GM18909 (cell line): ENCODE measurements around the gene MADCAM1.

Source experiments
- ATAC-seq: cut with Tn5 transposase; IDR thresholded peaks from one replicate; pipeline ENCODE4 v1.9.1; 2021; ENCODE audit warnings: mild to moderate bottlenecking; ENCODE audit not compliant: unreplicated experiment, poor library complexity

MADCAM1 gene

DNA sequence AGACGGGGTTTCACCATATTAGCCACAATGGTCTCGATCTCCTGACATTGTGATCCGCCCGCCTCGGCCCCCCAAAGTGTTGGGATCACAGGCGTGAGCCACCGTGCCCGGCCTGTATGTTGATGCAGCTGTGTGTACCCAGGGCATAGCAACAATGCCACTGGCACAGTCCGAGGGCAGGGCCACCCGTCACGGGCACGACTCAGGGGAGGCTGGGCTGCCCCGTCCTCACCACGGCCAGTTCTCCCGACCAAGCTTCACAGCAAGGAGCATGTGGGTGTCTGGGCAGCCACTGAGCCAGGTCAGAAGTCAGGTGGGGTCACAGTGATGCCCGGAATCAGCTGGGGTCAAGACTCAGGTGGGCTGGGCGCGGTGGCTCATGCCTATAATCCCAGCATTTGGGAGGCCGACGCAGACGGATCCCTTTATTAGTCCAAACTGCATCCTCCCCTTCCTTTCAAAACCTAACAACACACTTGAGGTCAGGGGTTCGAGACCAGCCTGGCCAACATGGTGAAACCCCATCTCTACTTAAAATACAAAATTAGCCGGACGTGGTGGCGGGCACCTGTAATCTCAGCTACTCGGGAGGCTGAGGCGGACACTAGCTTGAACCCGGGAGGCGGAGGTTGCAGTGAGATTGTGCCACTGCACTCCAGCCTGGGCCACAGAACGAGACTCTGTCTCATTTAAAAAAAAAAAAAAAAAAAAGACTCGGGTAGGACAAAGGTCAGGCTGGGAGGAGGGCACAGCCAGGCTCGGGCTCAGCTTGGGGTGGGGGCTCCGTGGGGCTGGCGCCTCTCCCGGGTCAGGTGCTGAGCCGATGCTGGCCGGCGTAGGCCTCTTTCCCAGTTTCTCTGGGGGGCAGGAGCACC is 34.1 kb downstream of the MADCAM1 start:
- ATAC-seq, result no peak

DNA sequence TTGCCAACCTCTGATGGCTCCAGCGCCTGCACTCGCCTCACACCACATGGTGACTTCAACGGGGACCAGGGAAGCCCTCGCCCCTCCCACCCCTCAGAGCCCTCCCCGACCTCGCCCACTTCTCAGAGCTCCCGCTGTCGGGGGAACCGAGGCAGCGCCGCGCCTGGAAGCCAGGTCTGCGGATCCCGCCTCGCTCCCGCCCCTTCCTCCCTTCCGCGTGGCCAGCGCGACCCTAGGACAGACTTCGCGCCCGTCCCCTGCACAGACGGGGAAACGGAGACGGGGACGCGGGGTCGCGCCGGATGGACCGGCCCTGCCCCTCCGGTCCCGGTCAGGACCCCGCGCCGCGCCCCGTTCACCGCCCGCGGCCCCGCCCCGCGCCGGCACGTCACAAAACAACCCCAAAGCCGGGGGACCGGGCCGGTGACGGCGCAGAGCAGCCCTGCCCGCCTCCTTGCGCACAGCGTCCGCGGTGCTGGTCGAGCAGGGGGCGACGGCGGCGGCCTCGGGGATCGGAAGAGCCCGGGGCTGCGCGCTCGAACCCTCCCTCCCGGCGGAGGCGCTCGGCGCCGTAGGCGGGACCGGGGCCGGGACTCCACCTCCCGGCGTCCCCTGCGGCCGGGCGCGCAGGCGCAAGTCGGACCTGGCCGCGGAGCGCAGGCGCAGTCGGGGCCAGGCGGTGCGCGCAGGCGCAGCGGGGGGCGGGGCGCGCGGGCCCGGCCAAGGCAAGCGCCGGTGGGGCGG is 34.9 kb downstream of the MADCAM1 start:
- ATAC-seq, result peak; percentile 67

DNA sequence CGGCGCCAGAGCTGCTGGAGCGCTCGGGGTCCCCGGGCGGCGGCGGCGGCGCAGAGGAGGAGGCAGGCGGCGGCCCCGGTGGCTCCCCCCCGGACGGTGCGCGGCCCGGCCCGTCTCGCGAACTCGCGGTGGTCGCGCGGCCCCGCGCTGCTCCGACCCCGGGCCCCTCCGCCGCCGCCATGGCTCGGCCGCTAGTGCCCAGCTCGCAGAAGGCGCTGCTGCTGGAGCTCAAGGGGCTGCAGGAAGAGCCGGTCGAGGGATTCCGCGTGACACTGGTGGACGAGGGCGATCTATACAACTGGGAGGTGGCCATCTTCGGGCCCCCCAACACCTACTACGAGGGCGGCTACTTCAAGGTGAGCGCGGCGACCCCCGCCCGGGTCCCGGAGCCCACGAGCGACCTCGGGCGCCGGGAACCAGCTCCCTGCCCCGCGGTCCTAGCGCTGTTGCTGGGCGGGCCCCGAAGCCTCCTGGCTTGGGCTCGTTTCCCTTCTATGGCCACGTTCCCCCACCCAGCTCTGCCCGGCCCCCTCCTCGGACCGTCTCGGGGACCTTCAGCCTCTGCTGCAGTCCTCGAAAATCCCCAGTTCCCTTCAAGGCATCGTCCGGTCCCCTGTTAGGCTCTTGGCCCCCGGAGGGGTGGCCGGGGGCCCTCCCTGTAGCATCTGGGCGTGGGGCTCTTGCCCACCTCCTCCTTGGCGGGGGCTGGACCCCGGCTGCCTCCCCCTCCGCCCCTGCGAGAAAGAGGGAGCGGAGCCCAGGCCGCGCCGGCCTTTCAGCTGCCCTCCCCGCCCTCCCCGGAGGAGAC is 35.7 kb downstream of the MADCAM1 start, which contains the start of gene CDC34:
CDC34 (plus strand) TSS at position 8 of the 808 bp plus-strand sequence; CDS start at position 180, 172 bp downstream.
- ATAC-seq, result peak; percentile 10

DNA sequence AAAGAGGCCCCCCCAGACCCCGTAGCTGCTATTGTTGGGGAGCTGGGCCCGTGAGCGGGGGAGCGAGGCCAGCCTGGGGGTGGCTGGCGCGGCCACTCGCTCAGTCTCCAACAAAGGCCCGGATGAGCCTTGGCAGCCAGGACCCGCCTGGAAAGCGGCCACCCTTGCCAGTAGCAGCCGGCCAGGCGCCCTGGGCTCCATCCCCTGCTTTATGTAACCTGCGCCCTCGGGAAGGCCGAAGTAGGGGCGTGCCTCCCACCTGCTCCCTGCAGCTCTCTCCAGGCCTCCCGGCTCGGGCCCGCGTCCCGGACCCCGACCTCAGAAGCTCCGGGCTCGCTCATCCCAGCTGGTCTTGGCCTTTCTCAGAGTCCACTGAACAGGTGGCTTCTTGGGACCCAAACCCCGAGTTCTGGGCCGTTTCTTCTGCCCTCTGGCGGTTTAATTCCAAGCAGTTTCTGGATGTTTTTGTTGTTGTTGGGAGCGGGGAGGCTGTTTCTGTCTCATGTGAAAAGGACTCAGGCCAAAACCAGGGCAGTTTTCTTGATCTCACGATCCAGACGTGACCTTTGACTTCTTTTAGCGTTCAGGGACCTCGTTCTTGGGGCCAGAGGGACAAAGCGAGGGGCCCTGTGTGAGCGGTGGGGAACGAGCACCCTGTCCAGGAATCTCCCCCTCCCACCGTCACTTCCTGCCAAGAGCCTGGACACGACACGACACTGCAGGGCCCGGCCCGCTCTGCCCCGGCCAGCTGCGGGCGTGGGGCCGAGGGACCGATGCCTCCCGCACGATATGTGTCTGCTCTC is 36.5 kb downstream of the MADCAM1 start:
- no peak for ATAC-seq

DNA sequence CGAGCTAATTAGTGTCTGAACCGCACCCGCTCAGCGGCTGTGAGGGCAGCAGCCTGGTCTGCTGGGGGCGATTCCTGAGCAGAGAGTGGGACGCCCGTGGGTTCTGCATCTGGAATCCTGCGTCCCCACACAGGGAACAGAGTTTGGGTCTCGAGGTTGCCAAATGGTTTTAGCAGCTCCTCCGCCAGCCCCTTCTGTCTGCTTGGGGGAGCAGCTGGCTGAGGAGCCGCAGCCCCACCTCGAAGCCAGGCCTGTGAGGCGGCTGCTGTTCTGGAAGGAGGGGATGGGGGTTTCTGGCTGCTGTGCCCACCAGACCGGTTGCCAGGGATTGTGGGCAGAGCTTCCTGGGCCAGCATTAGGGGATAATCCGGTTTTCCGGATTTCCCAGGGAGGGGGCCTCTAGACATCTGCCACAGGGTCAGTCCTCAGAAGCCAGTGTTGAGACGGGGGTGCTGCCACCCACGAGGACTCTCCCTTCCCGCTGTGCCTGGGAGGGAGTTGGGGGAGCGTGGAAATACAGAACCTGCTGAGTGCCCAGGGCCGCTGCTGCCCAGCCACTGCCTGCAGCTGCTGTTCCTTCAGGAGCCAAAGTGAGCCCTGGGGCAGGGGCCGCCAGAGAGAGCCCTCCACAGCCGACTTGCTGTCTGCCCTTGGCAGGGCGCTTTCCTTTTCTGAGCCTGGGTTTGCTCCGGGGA is 37.2 kb downstream of the MADCAM1 start:
- ATAC-seq, result no peak

DNA sequence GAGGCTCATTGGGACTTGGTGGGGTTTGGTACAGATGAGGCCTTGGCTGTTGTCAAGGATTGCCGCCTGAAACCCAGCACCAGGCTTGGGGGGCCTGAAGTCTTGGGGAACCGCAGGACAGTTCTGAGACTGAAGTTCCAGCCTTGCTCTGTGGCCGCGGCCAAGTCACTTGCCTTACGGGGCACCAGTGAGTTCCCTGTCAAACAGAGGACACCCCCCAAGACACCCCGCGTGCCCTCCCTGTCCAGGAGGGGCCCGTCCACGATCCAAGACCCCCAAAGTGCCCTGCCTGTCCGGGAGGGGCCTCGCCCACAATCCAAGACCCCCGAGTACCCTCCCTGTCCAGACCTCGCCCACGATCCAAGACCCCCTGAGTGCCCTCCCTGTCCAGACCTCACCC is 37.8 kb downstream of the MADCAM1 start:
- no peak for ATAC-seq

DNA sequence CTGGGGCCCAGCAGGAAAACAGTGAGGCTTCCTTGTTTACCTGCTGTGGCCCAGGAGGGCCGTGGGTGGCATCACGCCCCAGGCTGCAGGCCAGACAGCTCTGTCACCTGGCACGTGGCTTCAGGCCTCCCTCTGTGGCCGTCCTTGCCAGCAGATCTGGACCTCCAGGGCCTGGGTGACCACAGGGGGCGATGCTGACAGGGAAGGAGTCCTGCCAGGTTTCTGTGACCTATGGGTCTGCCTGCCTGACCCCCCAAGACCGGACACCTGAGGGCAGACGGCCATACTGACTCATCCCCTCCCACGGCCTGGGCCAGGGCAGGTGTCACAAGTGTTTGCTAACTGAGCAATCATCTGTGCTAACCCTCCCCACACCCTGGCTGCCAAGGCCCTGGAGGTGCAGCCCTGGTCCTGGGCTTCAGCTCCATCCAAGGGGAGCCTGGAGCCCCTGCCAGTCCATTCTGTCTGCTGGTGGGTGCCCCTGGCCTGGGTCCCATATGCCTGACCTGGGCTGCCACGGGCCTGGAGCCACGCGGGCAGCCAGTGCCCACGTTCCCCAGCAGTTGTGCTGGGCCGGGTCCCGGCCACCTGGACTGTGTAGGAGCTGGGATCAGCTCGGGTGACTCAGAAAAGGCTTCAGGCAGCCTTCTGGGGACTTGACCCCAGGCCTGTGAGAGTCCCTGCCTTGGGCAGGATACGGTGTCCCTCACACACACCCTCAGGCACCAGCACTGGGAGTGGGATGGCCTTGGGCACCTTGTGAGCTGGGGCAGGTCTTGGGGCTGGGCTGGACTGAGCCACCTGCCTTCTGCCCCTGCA is 38.9 kb downstream of the MADCAM1 start:
- ATAC-seq, result no peak

DNA sequence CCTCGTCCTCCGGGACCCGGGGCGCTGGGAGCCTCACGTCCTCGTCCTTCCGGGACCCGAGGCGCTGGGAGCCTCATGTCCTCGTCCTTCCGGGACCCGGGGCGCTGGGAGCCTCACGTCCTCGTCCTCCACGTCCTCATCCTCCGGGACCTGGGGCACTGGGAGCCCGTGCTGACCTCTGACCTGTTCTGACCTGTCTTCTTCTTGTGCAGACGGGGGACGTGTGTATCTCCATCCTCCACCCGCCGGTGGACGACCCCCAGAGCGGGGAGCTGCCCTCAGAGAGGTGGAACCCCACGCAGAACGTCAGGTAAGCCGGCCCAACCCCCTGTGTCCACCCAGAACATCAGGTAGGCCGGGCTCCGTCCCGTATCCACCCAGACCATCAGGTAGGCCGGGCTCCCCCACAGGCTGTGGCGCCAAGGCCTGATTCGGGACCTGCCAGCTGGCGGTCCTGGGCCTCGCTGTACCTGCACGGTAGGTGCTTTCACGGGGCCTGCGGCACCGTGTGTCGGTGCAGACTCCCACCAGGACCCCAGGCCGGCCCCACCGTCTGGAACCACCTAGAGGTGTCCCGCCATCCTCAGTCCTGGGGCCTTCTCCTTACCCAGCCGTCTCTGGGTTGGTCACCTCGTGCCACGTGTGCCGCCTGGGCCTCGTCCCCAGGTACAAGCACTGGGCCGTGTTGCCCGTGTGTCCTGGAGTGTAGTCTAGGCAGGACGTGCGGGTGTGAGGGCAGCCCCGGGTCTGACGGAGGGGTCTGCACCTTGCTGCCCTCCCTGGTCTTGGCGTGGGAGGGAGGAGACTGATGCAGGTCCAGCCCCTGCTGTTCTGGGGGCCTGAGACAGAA is 40.0 kb downstream of the MADCAM1 start:
- no peak for ATAC-seq

DNA sequence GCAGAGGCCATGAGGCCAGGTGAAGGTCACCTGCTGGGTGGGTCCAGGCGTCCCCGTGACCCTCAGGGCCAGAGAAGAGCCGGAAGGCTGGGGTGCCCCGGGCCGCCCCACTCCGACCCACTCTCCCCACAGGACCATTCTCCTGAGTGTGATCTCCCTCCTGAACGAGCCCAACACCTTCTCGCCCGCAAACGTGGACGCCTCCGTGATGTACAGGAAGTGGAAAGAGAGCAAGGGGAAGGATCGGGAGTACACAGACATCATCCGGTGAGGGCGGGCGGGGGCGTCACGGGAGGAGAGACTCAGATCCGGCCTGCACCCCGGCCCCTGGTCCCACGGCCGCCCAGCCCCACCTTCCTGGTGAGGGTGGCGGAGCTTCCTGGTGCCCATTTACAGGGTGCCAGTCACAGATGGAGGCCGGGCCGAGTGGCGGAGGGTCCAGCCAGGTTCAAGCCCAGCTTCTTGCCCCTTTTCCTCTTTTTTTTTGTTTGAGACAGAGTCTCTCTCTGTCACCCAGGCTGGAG is 40.7 kb downstream of the MADCAM1 start:
- ATAC-seq, result no peak

DNA sequence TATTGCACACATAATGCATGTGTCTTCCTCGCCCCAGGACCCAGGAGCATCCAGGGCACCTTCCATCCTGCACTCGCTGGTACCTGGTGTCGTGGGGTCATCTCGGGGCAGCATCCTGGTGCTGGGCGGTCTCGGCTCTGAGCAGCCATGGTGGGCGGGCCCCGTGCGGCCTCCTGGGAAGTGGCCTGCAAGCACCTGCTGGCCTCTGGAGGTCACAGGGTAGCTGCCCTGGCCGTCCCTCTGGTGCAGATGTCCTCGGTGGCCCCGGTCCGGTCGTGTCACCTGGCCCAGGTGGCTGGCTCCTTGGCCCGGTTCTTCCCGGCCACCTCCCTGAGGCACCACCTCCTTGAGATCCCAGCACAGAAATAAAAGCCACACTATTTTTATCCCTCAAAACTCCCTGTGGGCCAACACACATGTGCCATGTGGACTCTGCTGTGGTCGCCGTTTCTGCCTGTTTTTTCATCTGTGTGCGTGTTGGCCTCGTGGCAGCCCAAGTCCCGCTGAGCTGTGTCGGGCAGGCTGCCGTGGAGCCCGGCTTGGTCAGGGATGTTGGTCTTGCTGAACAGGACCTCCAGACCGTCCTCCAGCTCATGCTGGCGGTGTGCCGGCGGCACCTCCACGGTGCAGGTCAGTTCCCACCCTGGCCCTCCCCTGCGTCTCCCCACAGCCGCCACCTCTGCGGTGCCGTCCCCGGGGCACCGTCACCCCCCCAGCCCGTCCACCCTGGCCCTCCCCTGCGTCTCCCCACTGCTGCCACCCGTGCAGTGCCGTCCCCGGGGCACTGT is 42.5 kb downstream of the MADCAM1 start:
- no peak for ATAC-seq

DNA sequence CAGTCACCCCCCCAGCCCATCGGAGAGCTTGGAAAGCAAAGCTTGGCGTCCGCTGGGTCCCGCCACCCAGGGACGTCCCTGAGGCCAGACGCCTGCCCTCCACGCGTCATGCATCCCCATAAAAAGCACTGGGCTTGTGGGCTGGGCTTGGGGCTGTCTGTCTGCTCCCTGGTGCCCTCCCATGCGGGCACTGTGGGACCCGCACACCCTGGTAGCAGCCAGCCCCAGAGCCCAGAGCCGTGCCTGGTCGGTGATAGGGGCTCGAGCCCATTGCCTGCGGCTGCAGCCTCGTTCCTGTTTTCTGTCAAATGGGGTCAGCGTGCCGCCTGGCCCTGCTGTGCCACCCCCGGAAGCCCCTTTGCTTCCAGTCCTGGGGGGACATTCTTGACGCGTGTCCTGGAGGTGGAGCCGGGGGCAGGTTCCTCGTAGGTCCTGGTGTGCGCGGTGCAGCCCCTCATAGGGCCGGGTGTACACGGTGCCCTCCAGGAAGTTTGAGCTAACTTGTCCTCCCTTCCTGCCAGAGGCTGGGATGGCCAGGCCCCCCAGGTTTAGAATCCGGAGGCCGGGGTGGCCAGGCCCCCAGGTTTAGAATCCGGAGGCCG is 43.2 kb downstream of the MADCAM1 start:
- ATAC-seq, result no peak

DNA sequence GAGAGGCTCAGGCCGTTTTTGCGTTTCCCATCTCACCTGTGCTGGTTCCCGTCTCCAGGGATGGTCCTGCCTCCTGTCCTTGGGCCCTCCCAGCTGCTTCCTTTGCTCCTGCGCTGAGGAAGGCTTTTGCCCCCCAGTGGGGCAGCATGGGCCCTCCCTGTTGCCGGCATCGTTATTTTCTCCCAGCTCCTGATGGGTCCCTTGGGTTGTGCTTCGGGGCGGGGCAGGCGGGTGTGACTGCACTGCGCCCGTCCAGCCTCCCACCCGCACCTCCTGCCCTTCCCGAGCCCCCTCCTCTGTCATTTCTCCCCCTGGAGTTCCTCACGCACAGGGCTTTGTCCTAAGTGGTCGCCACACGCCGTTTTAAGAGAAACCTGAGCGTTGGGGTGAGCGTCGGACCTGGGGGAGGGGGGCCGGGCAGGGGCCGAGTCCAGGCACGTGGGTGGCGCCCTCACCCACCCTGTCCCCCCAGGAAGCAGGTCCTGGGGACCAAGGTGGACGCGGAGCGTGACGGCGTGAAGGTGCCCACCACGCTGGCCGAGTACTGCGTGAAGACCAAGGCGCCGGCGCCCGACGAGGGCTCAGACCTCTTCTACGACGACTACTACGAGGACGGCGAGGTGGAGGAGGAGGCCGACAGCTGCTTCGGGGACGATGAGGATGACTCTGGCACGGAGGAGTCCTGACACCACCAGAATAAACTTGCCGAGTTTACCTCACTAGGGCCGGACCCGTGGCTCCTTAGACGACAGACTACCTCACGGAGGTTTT is 44.8 kb downstream of the MADCAM1 start:
- no peak for ATAC-seq

DNA sequence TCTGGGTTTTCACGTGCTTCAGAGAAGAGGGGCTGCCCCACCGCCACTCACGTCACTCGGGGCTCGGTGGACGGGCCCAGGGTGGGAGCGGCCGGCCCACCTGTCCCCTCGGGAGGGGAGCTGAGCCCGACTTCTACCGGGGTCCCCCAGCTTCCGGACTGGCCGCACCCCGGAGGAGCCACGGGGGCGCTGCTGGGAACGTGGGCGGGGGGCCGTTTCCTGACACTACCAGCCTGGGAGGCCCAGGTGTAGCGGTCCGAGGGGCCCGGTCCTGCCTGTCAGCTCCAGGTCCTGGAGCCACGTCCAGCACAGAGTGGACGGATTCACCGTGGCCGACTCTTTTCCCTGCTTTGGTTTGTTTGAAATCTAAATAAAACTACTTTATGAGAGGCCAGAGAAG is 45.4 kb downstream of the MADCAM1 start:
- ATAC-seq, result no peak

DNA sequence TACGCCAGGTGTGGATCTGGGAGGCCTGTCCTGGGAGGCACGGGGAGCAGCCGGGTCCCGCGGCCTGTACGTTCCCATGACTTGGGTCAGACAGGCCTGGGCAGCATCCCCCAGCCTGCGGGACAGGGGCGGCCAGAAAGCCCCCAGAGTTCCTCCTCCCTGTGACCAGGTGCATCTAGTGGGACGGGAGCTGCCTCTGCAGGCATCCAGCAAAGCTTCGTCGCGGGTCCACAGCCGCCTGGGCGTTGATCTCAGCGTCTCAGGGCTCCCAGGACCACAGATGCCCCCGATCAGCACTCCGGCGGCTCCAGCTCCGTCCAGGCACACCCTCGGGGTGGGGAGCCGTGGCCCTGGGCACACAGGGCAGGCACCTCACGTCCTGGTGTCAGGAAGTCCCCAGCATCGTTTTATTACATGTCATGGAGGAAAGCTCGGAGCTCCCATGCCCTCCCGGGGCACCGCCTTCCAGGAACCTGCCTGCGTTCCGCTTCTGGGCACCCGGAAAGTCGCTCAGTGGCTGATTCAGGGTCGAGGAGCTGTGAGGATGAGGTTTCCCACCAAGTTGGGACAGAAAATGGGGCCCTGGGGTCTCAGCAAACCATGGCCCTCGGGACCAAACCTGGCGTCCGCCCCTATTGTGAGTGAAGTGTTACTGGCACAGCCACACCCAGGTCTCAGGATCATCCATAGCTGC is 46.0 kb downstream of the MADCAM1 start:
- ATAC-seq, result no peak
